Stimulated activated naive B cell treated with anti-CD40 and anti-IgM and Interleukin-4, amounts not matched to agents 10 μg/mL and 1 μg/mL and 100 μg/mL, for 72 hours (primary cell): Measurements from ENCODE around the gene CELF4.
"Not testable (repeated sequence)": the region's sequence is repeated elsewhere in the genome, so short reads cannot be mapped to it uniquely, and the experiment has no call there.

ENCODE experiments used
- ATAC-seq, 2 donors: fragments of 150-1000 bp; cut with Tn5 transposase; replicated peaks; 2 replicates each; pipeline ENCODE4 v1.10.0; 2021; ENCODE audit warnings: moderate library complexity in 1 of 2
- DNase-seq: peaks from one replicate; pipeline ENCODE4 v3.0.0; 2021
- H3K27ac Mint-ChIP-seq: one replicate; pipeline ENCODE4 v1.8.0; 2022; ENCODE audit warnings: mild to moderate bottlenecking, mixed read lengths
- H3K27me3 Mint-ChIP-seq, 2 donors: one replicate each; pipeline ENCODE4 v1.8.0; 2022; ENCODE audit warnings: mixed read lengths in 2 of 2
- H3K36me3 Mint-ChIP-seq, 2 donors: one replicate each; pipeline ENCODE4 v1.8.0; 2022; ENCODE audit warnings: mixed read lengths in 2 of 2, mild to moderate bottlenecking in 1 of 2
- H3K4me1 Mint-ChIP-seq, 2 donors: one replicate each; pipeline ENCODE4 v1.8.0; 2022; ENCODE audit warnings: mixed read lengths in 2 of 2, mild to moderate bottlenecking in 1 of 2
- H3K4me3 Mint-ChIP-seq, 2 donors: one replicate each; pipeline ENCODE4 v1.8.0; 2022; ENCODE audit warnings: mild to moderate bottlenecking in 2 of 2, mixed read lengths in 2 of 2, moderate library complexity in 1 of 2
- H3K9me3 Mint-ChIP-seq, 2 donors: one replicate each; pipeline ENCODE4 v1.8.0; 2022; ENCODE audit warnings: mixed read lengths in 2 of 2, mild to moderate bottlenecking in 1 of 2

Gene CELF4

GRCh38 chr18:37378336-37379010, 187.1 kb downstream of the CELF4 start:
- Mint-ChIP-seq H3K36me3 (no peaks in the 10 kb centered on the region), H3K27ac (no peak overlapping the region), H3K27me3 (peaks cover 14 to 30% of the 10 kb centered on the region in 2 donors), H3K9me3 (peaks cover 7 to 9% of the 10 kb centered on the region in 2 donors), H3K4me3 (no peak overlapping the region), H3K4me1 (no peaks in the 10 kb centered on the region)
- DNase-seq (no peak), ATAC-seq (no peak)

- no peaks in the 10 kb centered on the region for H3K4me1 Mint-ChIP-seq
- ATAC-seq = no peak
- H3K27ac Mint-ChIP-seq = no peak overlapping the region
- H3K4me3 Mint-ChIP-seq = no peak overlapping the region
- peaks cover 6 to 21% of the 10 kb centered on the region in 2 donors for H3K27me3 Mint-ChIP-seq
- H3K36me3 Mint-ChIP-seq = no peaks in the 10 kb centered on the region
- no peak for DNase-seq
- H3K9me3 Mint-ChIP-seq = peaks cover 0 to under 1% of the 10 kb centered on the region in 2 donors
Measured at GRCh38 chr18:37375181-37375580, 190.4 kb downstream of the CELF4 start.

GRCh38 chr18:37368110-37368954, 197.3 kb downstream of the CELF4 start:
- Mint-ChIP-seq H3K4me1 (no peaks in the 10 kb centered on the region), H3K27me3 (peaks cover 19 to 26% of the 10 kb centered on the region in 2 donors), H3K9me3 (peaks cover 0 to 2% of the 10 kb centered on the region in 2 donors), H3K4me3 (no peak overlapping the region), H3K36me3 (no peaks in the 10 kb centered on the region), H3K27ac (no peak overlapping the region)
- no peak for ATAC-seq
- no peak for DNase-seq

GRCh38 chr18:37364237-37364636, 201.4 kb downstream of the CELF4 start:
- no peak for DNase-seq
- no peak for ATAC-seq
- Mint-ChIP-seq H3K4me3 (no peak overlapping the region), H3K36me3 (no peaks in the 10 kb centered on the region), H3K27ac (no peak overlapping the region), H3K4me1 (no peaks in the 10 kb centered on the region), H3K27me3 (peaks cover 28 to 48% of the 10 kb centered on the region in 2 donors), H3K9me3 (peaks cover 0 to 2% of the 10 kb centered on the region in 2 donors)

GRCh38 chr18:37362158-37362890, 203.3 kb downstream of the CELF4 start:
- Mint-ChIP-seq H3K27me3 (peaks cover 20 to 40% of the 10 kb centered on the region in 2 donors), H3K4me3 (no peak overlapping the region), H3K9me3 (peaks cover 0 to 2% of the 10 kb centered on the region in 2 donors), H3K36me3 (no peaks in the 10 kb centered on the region), H3K4me1 (no peaks in the 10 kb centered on the region), H3K27ac (no peak overlapping the region)
- no peak for ATAC-seq
- DNase-seq = no peak

- no peaks in the 10 kb centered on the region for H3K36me3 Mint-ChIP-seq
- no peaks in the 10 kb centered on the region for H3K4me1 Mint-ChIP-seq
- ATAC-seq (no peak), DNase-seq (no peak)
- H3K4me3 Mint-ChIP-seq = no peak overlapping the region
- H3K27me3 Mint-ChIP-seq = peaks cover 20 to 34% of the 10 kb centered on the region in 2 donors
- peaks cover 0 to 2% of the 10 kb centered on the region in 2 donors for H3K9me3 Mint-ChIP-seq
- no peak overlapping the region for H3K27ac Mint-ChIP-seq
Measured at GRCh38 chr18:37361335-37362157, 204.1 kb downstream of the CELF4 start.

- not testable (repeated sequence) for H3K9me3 Mint-ChIP-seq, DNase-seq, H3K36me3 Mint-ChIP-seq, ATAC-seq, H3K4me1 Mint-ChIP-seq, H3K27ac Mint-ChIP-seq, H3K4me3 Mint-ChIP-seq
- peaks cover 11 to 21% of the 10 kb centered on the region in 2 donors for H3K27me3 Mint-ChIP-seq
Measured at GRCh38 chr18:37358061-37358460, 207.5 kb downstream of the CELF4 start.

GRCh38 chr18:37355772-37356171, 209.8 kb downstream of the CELF4 start:
- DNase-seq (no peak), ATAC-seq (no peak)
- no peaks in the 10 kb centered on the region for H3K36me3 Mint-ChIP-seq
- H3K9me3 Mint-ChIP-seq = no peaks in the 10 kb centered on the region
- no peaks in the 10 kb centered on the region for H3K27me3 Mint-ChIP-seq
- no peak overlapping the region for H3K4me3 Mint-ChIP-seq
- no peaks in the 10 kb centered on the region for H3K4me1 Mint-ChIP-seq
- no peak overlapping the region for H3K27ac Mint-ChIP-seq

- no peak for ATAC-seq
- no peak for DNase-seq
- Mint-ChIP-seq H3K9me3 (no peaks in the 10 kb centered on the region), H3K27me3 (peaks cover 8 to 19% of the 10 kb centered on the region in 2 donors), H3K4me3 (no peak overlapping the region), H3K27ac (no peak overlapping the region), H3K36me3 (no peaks in the 10 kb centered on the region), H3K4me1 (no peaks in the 10 kb centered on the region)
Measured at GRCh38 chr18:37351110-37351509, 214.5 kb downstream of the CELF4 start.

- DNase-seq (no peak), ATAC-seq (no peak)
- Mint-ChIP-seq H3K4me3 (no peak overlapping the region), H3K27me3 (peaks cover 14 to 26% of the 10 kb centered on the region in 2 donors), H3K4me1 (no peaks in the 10 kb centered on the region), H3K9me3 (no peaks in the 10 kb centered on the region), H3K36me3 (no peaks in the 10 kb centered on the region), H3K27ac (no peak overlapping the region)
Measured at GRCh38 chr18:37348729-37349128, 216.9 kb downstream of the CELF4 start.

GRCh38 chr18:37346048-37346447, 219.6 kb downstream of the CELF4 start:
- no peak for ATAC-seq
- Mint-ChIP-seq H3K4me1 (no peaks in the 10 kb centered on the region), H3K4me3 (no peak overlapping the region), H3K27me3 (peaks cover 21 to 30% of the 10 kb centered on the region in 2 donors), H3K36me3 (no peaks in the 10 kb centered on the region), H3K9me3 (no peaks in the 10 kb centered on the region), H3K27ac (no peak overlapping the region)
- no peak for DNase-seq

- Mint-ChIP-seq H3K9me3 (no peaks in the 10 kb centered on the region), H3K27me3 (peaks cover 22 to 24% of the 10 kb centered on the region in 2 donors), H3K27ac (no peak overlapping the region), H3K4me1 (no peaks in the 10 kb centered on the region), H3K4me3 (no peak overlapping the region), H3K36me3 (no peaks in the 10 kb centered on the region)
- ATAC-seq = peak; percentile 8 to 23
- DNase-seq = no peak
Measured at GRCh38 chr18:37343542-37343851, 222.1 kb downstream of the CELF4 start.

GRCh38 chr18:37341473-37342086, 224.0 kb downstream of the CELF4 start:
- Mint-ChIP-seq H3K27ac (no peak overlapping the region), H3K9me3 (no peaks in the 10 kb centered on the region), H3K27me3 (peaks cover 16 to 20% of the 10 kb centered on the region in 2 donors), H3K36me3 (no peaks in the 10 kb centered on the region), H3K4me1 (no peaks in the 10 kb centered on the region), H3K4me3 (no peak overlapping the region)
- ATAC-seq = no peak
- DNase-seq = no peak
